Measurements from ENCODE around the gene THOC1. TPM values are rescaled to one million over a fixed set of nuclear protein-coding genes. Genes with fewer than 3 reads are reported as not detected.
"Not testable (repeated sequence)": the region's sequence is repeated elsewhere in the genome, so short reads cannot be mapped to it uniquely, and the experiment has no call there.

Gene THOC1
- polyA plus RNA-seq, 3 donors = 7.8 to 18.3 (median 8.9) TPM

DNA sequence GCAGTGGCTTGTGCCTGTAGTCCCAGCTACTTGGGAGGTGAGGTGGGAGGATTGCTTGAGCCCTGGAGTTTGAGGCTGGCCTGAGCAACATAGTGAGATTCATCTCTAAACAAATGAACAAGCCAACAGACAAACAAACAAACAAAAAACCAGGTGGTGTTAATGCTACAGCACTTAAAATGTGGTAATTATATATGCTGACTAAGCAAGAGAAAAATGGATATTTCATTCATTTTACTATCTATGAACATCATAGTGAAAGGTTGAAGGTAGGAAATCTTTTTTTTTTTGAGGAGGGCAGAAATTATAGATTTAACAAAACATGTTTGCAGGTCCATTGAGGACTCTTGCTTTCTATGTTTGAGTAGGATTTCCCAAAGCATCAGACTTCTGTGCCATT is 42.2 kb upstream of the THOC1 start:
- intact Hi-C loops (cut with micrococcal nuclease) = no loop called here
- Mint-ChIP-seq H3K4me1 (no peaks in the 10 kb centered on the region), H3K36me3 (no peaks in the 10 kb centered on the region), H3K9me3 (no peaks in the 10 kb centered on the region), H3K27ac (no peak overlapping the region), H3K27me3 (ENCODE audit: low read depth in 3 of 3) (peaks cover 4 to 5% (median 5%) of the 10 kb centered on the region in 3 donors), H3K4me3 (no peak overlapping the region)
- Histone ChIP-seq H3K9me3 (replicated peaks in 1 of 2; ENCODE audit: control insufficient read depth in 1 of 2, insufficient read depth in 1 of 2, low read length in 2 of 2) (no peaks in the 10 kb centered on the region), H4K20me1 (ENCODE audit: insufficient read depth, low read length) (no peaks in the 10 kb centered on the region), H3K27ac (ENCODE audit: low read depth in 1 of 2, low read length in 2 of 2) (no peak overlapping the region), H2AFZ (ENCODE audit: insufficient read depth, low read depth, low read length, poor library complexity, severe bottlenecking) (no peak overlapping the region), H3K36me3 (replicated peaks in 1 of 2; ENCODE audit: control insufficient read depth in 1 of 2, insufficient read depth in 2 of 2, low read length in 2 of 2) (no peaks in the 10 kb centered on the region), H3K4me1 (ENCODE audit: control insufficient read depth in 1 of 2, insufficient read depth in 2 of 2, low read length in 2 of 2) (no peaks in the 10 kb centered on the region), H3K4me3 (replicated peaks in 1 of 3; ENCODE audit: low read depth in 2 of 3, low read length in 3 of 3) (no peak overlapping the region), H3K9ac (ENCODE audit: insufficient read depth, low read length, poor library complexity, severe bottlenecking) (no peak overlapping the region), H3K27me3 (ENCODE audit: control insufficient read depth in 2 of 2, insufficient read depth in 2 of 2, low read length in 2 of 2) (no peaks in the 10 kb centered on the region), H3K79me2 (ENCODE audit: insufficient read depth, low read length) (no peaks in the 10 kb centered on the region), H3K4me2 (replicated peaks; ENCODE audit: extremely low read depth, low read length, poor library complexity, severe bottlenecking) (no peak overlapping the region)
- TF ChIP-seq CTCF (IDR thresholded peaks at IDR 0.05) = no peak
- no peak for DNase-seq

DNA sequence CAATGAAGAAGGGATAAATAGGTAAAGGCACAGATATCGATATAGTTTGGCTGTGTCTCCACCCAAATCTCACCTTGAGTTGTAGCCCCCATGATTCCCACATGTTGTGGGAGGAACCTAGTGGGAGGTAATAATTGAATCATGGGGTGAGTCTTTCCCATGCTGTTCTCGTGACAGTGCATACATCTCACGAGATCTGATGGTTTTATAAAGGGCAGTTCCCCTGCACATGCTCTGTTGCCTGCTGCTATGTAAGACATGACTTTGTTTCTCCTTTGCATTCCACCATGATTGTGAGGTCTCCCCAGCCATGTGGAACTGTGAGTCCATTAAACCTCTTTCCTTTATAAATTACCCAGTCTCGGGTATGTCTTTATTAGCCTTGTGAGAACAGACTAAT is 40.2 kb upstream of the THOC1 start:
- H3K27me3 Mint-ChIP-seq (ENCODE audit: low read depth in 3 of 3); H3K27me3 ChIP-seq (ENCODE audit: control insufficient read depth in 2 of 2, insufficient read depth in 2 of 2, low read length in 2 of 2); H3K4me3 Mint-ChIP-seq; H3K27ac Mint-ChIP-seq; H2AFZ ChIP-seq (ENCODE audit: insufficient read depth, low read depth, low read length, poor library complexity, severe bottlenecking); H3K36me3 ChIP-seq (replicated peaks in 1 of 2; ENCODE audit: control insufficient read depth in 1 of 2, insufficient read depth in 2 of 2, low read length in 2 of 2); H3K4me3 ChIP-seq (replicated peaks in 1 of 3; ENCODE audit: low read depth in 2 of 3, low read length in 3 of 3); H3K4me1 Mint-ChIP-seq; intact Hi-C loops (cut with micrococcal nuclease); H3K79me2 ChIP-seq (ENCODE audit: insufficient read depth, low read length); H4K20me1 ChIP-seq (ENCODE audit: insufficient read depth, low read length); H3K9me3 Mint-ChIP-seq; H3K9ac ChIP-seq (ENCODE audit: insufficient read depth, low read length, poor library complexity, severe bottlenecking); H3K9me3 ChIP-seq (replicated peaks in 1 of 2; ENCODE audit: control insufficient read depth in 1 of 2, insufficient read depth in 1 of 2, low read length in 2 of 2); DNase-seq; H3K4me2 ChIP-seq (replicated peaks; ENCODE audit: extremely low read depth, low read length, poor library complexity, severe bottlenecking); H3K36me3 Mint-ChIP-seq; H3K27ac ChIP-seq (ENCODE audit: low read depth in 1 of 2, low read length in 2 of 2); H3K4me1 ChIP-seq (ENCODE audit: control insufficient read depth in 1 of 2, insufficient read depth in 2 of 2, low read length in 2 of 2): not testable (repeated sequence)
- 100% methylated on average over 1 of the region's 4 CpGs for WGBS (ENCODE audit: insufficient coverage)
